HPDE6-E6E7 (cell line): Measurements from ENCODE around the gene SLC66A1.

ENCODE experiments used
- DNase-seq: peaks from one replicate; pipeline ENCODE4 v3.0.0; 2011; ENCODE audit warnings: missing footprints; ENCODE audit errors: extremely low spot score

Gene SLC66A1

GRCh38 chr1:19342894-19343616 lies 30.9 kb downstream of the SLC66A1 start:
- DNase-seq: no peak

GRCh38 chr1:19343617-19344350 lies 31.7 kb downstream of the SLC66A1 start:
- no peak for DNase-seq

- DNase-seq: peak; percentile 23
These were observed 32.3 kb downstream of the SLC66A1 start for GRCh38 chr1:19344372-19344810.

GRCh38 chr1:19344831-19345230 lies 32.7 kb downstream of the SLC66A1 start:
- DNase-seq: no peak

GRCh38 chr1:19345391-19345790 lies 33.3 kb downstream of the SLC66A1 start:
- no peak for DNase-seq

- no peak for DNase-seq
These were observed 33.9 kb downstream of the SLC66A1 start for GRCh38 chr1:19346026-19346425.

- DNase-seq: no peak
These were observed 35.5 kb downstream of the SLC66A1 start for GRCh38 chr1:19347533-19348172.

- no peak for DNase-seq
These were observed 36.5 kb downstream of the SLC66A1 start for GRCh38 chr1:19348441-19349198.

- no peak for DNase-seq
These were observed 37.9 kb downstream of the SLC66A1 start for GRCh38 chr1:19349999-19350398.

GRCh38 chr1:19350566-19350965 lies 38.4 kb downstream of the SLC66A1 start:
- DNase-seq: no peak

- DNase-seq: no peak
These were observed 39.7 kb downstream of the SLC66A1 start for GRCh38 chr1:19351873-19352272.

- no peak for DNase-seq
These were observed 40.7 kb downstream of the SLC66A1 start for GRCh38 chr1:19352839-19353238.

- no peak for DNase-seq
These were observed 41.5 kb downstream of the SLC66A1 start for GRCh38 chr1:19353596-19353995.

- no peak for DNase-seq
These were observed 42.4 kb downstream of the SLC66A1 start for GRCh38 chr1:19354531-19354981.

- DNase-seq: no peak
These were observed 44.1 kb downstream of the SLC66A1 start for GRCh38 chr1:19356266-19356665.

- DNase-seq: no peak
These were observed 45.3 kb downstream of the SLC66A1 start for GRCh38 chr1:19357299-19357986.

- DNase-seq: no peak
These were observed 46.6 kb downstream of the SLC66A1 start for GRCh38 chr1:19358710-19359109.

- DNase-seq: no peak
These were observed 47.2 kb downstream of the SLC66A1 start for GRCh38 chr1:19359357-19359756.

- no peak for DNase-seq
These were observed 47.9 kb downstream of the SLC66A1 start for GRCh38 chr1:19360016-19360415.

- no peak for DNase-seq
These were observed 48.3 kb downstream of the SLC66A1 start for GRCh38 chr1:19360432-19360831.
